Nephron progenitor cell (in vitro differentiated cells): ENCODE measurements around the gene UBE2E2.

ENCODE experiments used
- DNase-seq: peaks from one replicate; pipeline ENCODE4 v3.0.0; 2021
- H3K27ac Mint-ChIP-seq: 2 replicates; pipeline ENCODE4 v1.8.0; 2021; ENCODE audit warnings: mild to moderate bottlenecking, moderate library complexity, mixed read lengths
- H3K27me3 Mint-ChIP-seq: 2 replicates; pipeline ENCODE4 v1.8.0; 2021; ENCODE audit warnings: mild to moderate bottlenecking, low read depth, mixed read lengths; ENCODE audit not compliant: poor library complexity
- H3K36me3 Mint-ChIP-seq: 2 replicates; pipeline ENCODE4 v1.8.0; 2021; ENCODE audit warnings: low read depth, mixed read lengths
- H3K4me1 Mint-ChIP-seq: 2 replicates; pipeline ENCODE4 v1.8.0; 2021; ENCODE audit warnings: mixed read lengths
- H3K4me3 Mint-ChIP-seq: 2 replicates; pipeline ENCODE4 v1.8.0; 2021; ENCODE audit warnings: mild to moderate bottlenecking, moderate library complexity, mixed read lengths
- H3K9me3 Mint-ChIP-seq: 2 replicates; pipeline ENCODE4 v1.8.0; 2021; ENCODE audit warnings: mild to moderate bottlenecking, moderate library complexity, mixed read lengths
- TF ChIP-seq, protein P1 (sequence below): fragments of 200-600 bp; sonication (generic); IDR thresholded peaks from 2 replicates; pipeline ENCODE4 v1.5.0; 2021; ENCODE audit warnings: antibody characterized with exemption

The UBE2E2 gene

GRCh38 chr3:23574822-23575315, 371.7 kb downstream of the UBE2E2 start:
- no peak overlapping the region for H3K27ac Mint-ChIP-seq
- peaks cover 5% of the 10 kb centered on the region for H3K4me1 Mint-ChIP-seq
- no peak overlapping the region for H3K4me3 Mint-ChIP-seq
- H3K36me3 Mint-ChIP-seq: peaks cover 11% of the 10 kb centered on the region
- no peaks in the 10 kb centered on the region for H3K27me3 Mint-ChIP-seq
- TF ChIP-seq, protein P1, sequence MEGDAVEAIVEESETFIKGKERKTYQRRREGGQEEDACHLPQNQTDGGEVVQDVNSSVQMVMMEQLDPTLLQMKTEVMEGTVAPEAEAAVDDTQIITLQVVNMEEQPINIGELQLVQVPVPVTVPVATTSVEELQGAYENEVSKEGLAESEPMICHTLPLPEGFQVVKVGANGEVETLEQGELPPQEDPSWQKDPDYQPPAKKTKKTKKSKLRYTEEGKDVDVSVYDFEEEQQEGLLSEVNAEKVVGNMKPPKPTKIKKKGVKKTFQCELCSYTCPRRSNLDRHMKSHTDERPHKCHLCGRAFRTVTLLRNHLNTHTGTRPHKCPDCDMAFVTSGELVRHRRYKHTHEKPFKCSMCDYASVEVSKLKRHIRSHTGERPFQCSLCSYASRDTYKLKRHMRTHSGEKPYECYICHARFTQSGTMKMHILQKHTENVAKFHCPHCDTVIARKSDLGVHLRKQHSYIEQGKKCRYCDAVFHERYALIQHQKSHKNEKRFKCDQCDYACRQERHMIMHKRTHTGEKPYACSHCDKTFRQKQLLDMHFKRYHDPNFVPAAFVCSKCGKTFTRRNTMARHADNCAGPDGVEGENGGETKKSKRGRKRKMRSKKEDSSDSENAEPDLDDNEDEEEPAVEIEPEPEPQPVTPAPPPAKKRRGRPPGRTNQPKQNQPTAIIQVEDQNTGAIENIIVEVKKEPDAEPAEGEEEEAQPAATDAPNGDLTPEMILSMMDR: no peak
- H3K9me3 Mint-ChIP-seq: peaks cover 24% of the 10 kb centered on the region
- DNase-seq: no peak

- no peak overlapping the region for H3K27ac Mint-ChIP-seq
- no peaks in the 10 kb centered on the region for H3K27me3 Mint-ChIP-seq
- no peak for DNase-seq
- peaks cover 24% of the 10 kb centered on the region for H3K9me3 Mint-ChIP-seq
- H3K4me1 Mint-ChIP-seq: peaks cover 5% of the 10 kb centered on the region
- H3K4me3 Mint-ChIP-seq: no peak overlapping the region
- H3K36me3 Mint-ChIP-seq: peaks cover 11% of the 10 kb centered on the region
- TF ChIP-seq, protein P1: no peak
These were observed 372.6 kb downstream of the UBE2E2 start for GRCh38 chr3:23575697-23576096.

- Mint-ChIP-seq H3K36me3 (peaks cover 11% of the 10 kb centered on the region), H3K4me1 (peaks cover 5% of the 10 kb centered on the region), H3K4me3 (no peak overlapping the region), H3K27ac (no peak overlapping the region), H3K27me3 (no peaks in the 10 kb centered on the region), H3K9me3 (peaks cover 23% of the 10 kb centered on the region)
- TF ChIP-seq, protein P1: no peak
- no peak for DNase-seq
These were observed 373.3 kb downstream of the UBE2E2 start for GRCh38 chr3:23576379-23576959.

- Mint-ChIP-seq H3K27me3 (peaks cover 3% of the 10 kb centered on the region), H3K9me3 (peaks cover 34% of the 10 kb centered on the region), H3K4me3 (no peak overlapping the region), H3K27ac (no peak overlapping the region), H3K36me3 (peaks cover 16% of the 10 kb centered on the region), H3K4me1 (no peaks in the 10 kb centered on the region)
- TF ChIP-seq, protein P1: no peak
- no peak for DNase-seq
These were observed 377.1 kb downstream of the UBE2E2 start for GRCh38 chr3:23580096-23580713.

DNA sequence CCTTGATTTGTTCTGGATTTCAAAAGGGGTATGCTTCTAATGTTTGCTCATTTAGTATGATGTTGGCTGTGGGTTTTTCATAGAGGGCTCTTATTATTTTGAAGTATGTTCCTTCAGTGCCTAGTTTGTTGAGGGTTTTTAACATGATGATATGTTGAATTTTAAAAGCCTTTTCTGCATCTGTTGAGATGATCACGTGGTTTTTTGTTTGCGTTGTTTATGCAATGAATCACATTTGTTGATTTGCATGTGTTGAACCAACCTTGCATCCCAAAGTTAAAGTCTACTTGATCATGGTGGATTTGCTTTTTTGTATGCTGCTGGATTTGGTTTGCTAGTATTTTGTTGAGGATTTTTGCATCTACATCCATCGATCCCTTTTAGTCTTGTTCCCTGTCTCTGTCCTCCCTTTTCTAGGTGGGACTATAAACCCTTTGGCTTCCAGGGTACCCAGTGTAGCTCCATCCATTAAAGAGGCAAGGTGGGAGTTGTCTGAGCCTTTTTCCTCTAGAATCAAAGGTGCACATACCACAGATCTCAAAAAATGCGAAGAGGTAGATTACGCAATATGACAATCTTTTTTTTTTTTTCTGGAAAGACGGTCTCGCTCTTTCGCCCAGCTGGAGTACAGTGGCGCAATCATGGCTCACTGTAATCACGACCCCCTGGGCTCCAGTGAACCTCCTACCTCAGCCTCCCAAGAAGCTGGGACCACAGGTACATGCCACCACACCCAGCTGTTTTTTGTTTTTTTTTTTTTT, 381.0 kb downstream of the UBE2E2 start:
- H3K4me1 Mint-ChIP-seq: peaks cover 2% of the 10 kb centered on the region

More for the DNA sequence above, 381.0 kb downstream of the UBE2E2 start:
- Mint-ChIP-seq H3K4me3 (no peak overlapping the region), H3K36me3 (peaks cover 5% of the 10 kb centered on the region), H3K9me3 (peaks cover 16% of the 10 kb centered on the region), H3K27ac (no peak overlapping the region), H3K27me3 (peaks cover 3% of the 10 kb centered on the region)
- DNase-seq: no peak
- TF ChIP-seq, protein P1: no peak
